GM12878 (cell line): ENCODE data around the gene LRRC45. TPM values are rescaled to one million over a fixed set of nuclear protein-coding genes. Genes with fewer than 3 reads are reported as not detected.

Experiments used
- ATAC-seq: fragments of 200-7000 bp; cut with Tn5 transposase; 3 replicates; pipeline ENCODE4 v1.9.1; 2020; ENCODE audit warnings: mild to moderate bottlenecking, moderate library complexity
- BruUV-seq: library from RNA; stranded (reverse); fragments of 400-500 nt; replicated peaks from 2 replicates; lab custom pipeline; 2021; lab: Mats Ljungman, UMichigan
- CTCF ChIA-PET: fragments of 300-600 bp; sonication (Branson Sonifier 250); formaldehyde crosslinking; extraction: SDS; loops from one replicate; lab custom pipeline; 2021; ENCODE audit warnings: inconsistent platforms; lab: Yijun Ruan, JAX
- POLR2A ChIA-PET: fragments of 350-600 bp; formaldehyde crosslinking; extraction: SDS; loops from one replicate; lab custom pipeline; 2021; ENCODE audit warnings: inconsistent platforms; lab: Charles Lee
- RAD21 ChIA-PET: fragments of 300-600 bp; sonication (Branson Sonifier 250); formaldehyde crosslinking; loops from one replicate; lab custom pipeline; 2023; ENCODE audit warnings: antibody characterized with exemption; ENCODE audit not compliant: unreplicated experiment; lab: Charles Lee
- SMC1A ChIA-PET: fragments of 300-600 bp; sonication (Branson Sonifier 250); formaldehyde crosslinking; loops from one replicate; lab custom pipeline; 2023; ENCODE audit not compliant: unreplicated experiment, uncharacterized antibody; lab: Charles Lee
- DNase-seq: peaks from one replicate; pipeline ENCODE4 v3.0.0-alpha.2; 2011; ENCODE audit warnings: low read depth, low spot score
- FAIRE-seq: peaks from 3 replicates; lab custom pipeline; 2011; peaks lifted over from hg19 to GRCh38; lab: Jason Lieb, UNC
- H2AFZ ChIP-seq: 2 replicates; pipeline ENCODE4 v1.6.0; 2011; ENCODE audit warnings: low read depth, low read length, control low read depth; ENCODE audit not compliant: control insufficient read depth
- H3K27ac ChIP-seq: 2 replicates; pipeline ENCODE4 v1.5.1; 2011; ENCODE audit warnings: control low read depth; ENCODE audit not compliant: control insufficient read depth, insufficient read depth
- H3K27me3 ChIP-seq, 2 experiments: replicated peaks in 1 of 2; 2 replicates each; pipeline versions ENCODE4 v1.6.0 to v1.6.1; 2011; ENCODE audit warnings: low read length in 1 of 2; ENCODE audit not compliant: control insufficient read depth in 2 of 2, insufficient read depth in 2 of 2
- H3K36me3 ChIP-seq, 2 experiments: 2 replicates each; pipeline ENCODE4 v1.5.1; 2011; ENCODE audit warnings: low read length in 1 of 2; ENCODE audit not compliant: control insufficient read depth in 2 of 2, insufficient read depth in 2 of 2
- H3K4me1 ChIP-seq: 2 replicates; pipeline ENCODE4 v1.6.1; 2011; ENCODE audit warnings: mild to moderate bottlenecking, low read length, moderate library complexity, mixed read lengths; ENCODE audit not compliant: control insufficient read depth, insufficient read depth
- H3K4me2 ChIP-seq: 2 replicates; pipeline ENCODE4 v1.6.0; 2011; ENCODE audit warnings: control low read depth; ENCODE audit not compliant: control insufficient read depth, insufficient read depth
- H3K4me3 ChIP-seq: fragments of 200-600 bp; sonication (generic); 2 replicates; pipeline ENCODE4 v1.5.1; 2016
- H3K79me2 ChIP-seq: 2 replicates; pipeline ENCODE4 v1.6.0; 2011; ENCODE audit warnings: low read length; ENCODE audit not compliant: control insufficient read depth, insufficient read depth
- H3K9ac ChIP-seq: 2 replicates; pipeline ENCODE4 v1.8.0; 2011; ENCODE audit warnings: low read length, control low read depth, mixed read lengths; ENCODE audit not compliant: control insufficient read depth, insufficient read depth
- H3K9me3 ChIP-seq: replicated peaks from 3 replicates; pipeline ENCODE4 v1.5.1; 2011; ENCODE audit warnings: mild to moderate bottlenecking, low read length; ENCODE audit not compliant: control insufficient read depth, insufficient read depth
- H4K20me1 ChIP-seq: 2 replicates; pipeline ENCODE4 v1.6.0; 2011; ENCODE audit not compliant: control insufficient read depth, insufficient read depth
- ATF2 ChIP-seq: IDR thresholded peaks from 2 replicates; pipeline ENCODE4 v1.6.1; 2012; ENCODE audit warnings: low read length, inconsistent platforms
- JUND ChIP-seq: IDR thresholded peaks from 2 replicates; pipeline ENCODE4 v1.6.1; 2012; ENCODE audit warnings: low read depth, mild to moderate bottlenecking, low read length, improper control_type of control experiment, moderate library complexity
- RELB ChIP-seq: fragments of 450-650 bp; IDR thresholded peaks from 2 replicates; pipeline ENCODE4 v1.6.1; 2017; ENCODE audit warnings: low read depth, mild to moderate bottlenecking, moderate library complexity
- USF2 ChIP-seq: IDR thresholded peaks from 2 replicates; pipeline ENCODE4 v1.6.1; 2011; ENCODE audit warnings: low read depth, low read length, improper control_type of control experiment, borderline replicate concordance
- WGBS: methylation state at CpG from one replicate; pipeline ENCODE4 v1.1.6; 2016; ENCODE audit warnings: low lambda C conversion rate; ENCODE audit not compliant: insufficient replicate concordance, insufficient coverage; ENCODE audit errors: missing lambda C conversion rate; 5-methylcytosine and 5-hydroxymethylcytosine counted together
- in situ Hi-C: fragments of 300-500 bp; cut with MboI; formaldehyde crosslinking; loops from 9 replicates; pipeline ENCODE4 v1.14.3; 2018; ENCODE audit warnings: mixed read lengths
- intact Hi-C: fragments of 100-400 bp; cut with micrococcal nuclease; formaldehyde crosslinking; loops from one replicate; pipeline ENCODE4 v1.14.2; 2022; ENCODE audit not compliant: unreplicated experiment
- polyA plus RNA-seq, 11 experiments: library from polyadenylated mRNA; depleted of rRNA in 4 of 11; unstranded in 6 of 11; stranded (reverse) in 5 of 11; fragments of >200 nt; fragmentation: Nextera tagmentation in 4 of 11; fragmentation: Illumina TruSeq in 1 of 11; extraction: Ambion mirVana in 4 of 11; extraction: Trizol in 1 of 11; gene quantifications; 1 replicate in 1 of 11; 2 replicates in 10 of 11; pipeline versions ENCODE4 v1.2.1 to v1.2.3, GENCODE V29; 2011 to 2016; ENCODE audit warnings: inconsistent platforms in 2 of 11, missing spikeins in 2 of 11, low read depth in 1 of 11
- total RNA-seq, 4 experiments: library from RNA; depleted of rRNA in 3 of 4; stranded (reverse); fragments of >200 nt in 3 of 4; fragmentation: Illumina TruSeq in 1 of 4; extraction: Trizol in 1 of 4; gene quantifications; 2 replicates each; pipeline versions ENCODE4 v1.2.1 to v1.2.3, GENCODE V29; 2013 to 2021
- TF ChIP-seq, protein P1 (sequence below): fragments of 450-650 bp; IDR thresholded peaks from 2 replicates; pipeline ENCODE4 v1.6.1; 2017; ENCODE audit warnings: mild to moderate bottlenecking

Gene LRRC45
- total and polyA plus RNA-seq, 10 of the 15 experiments (the other 5 are each of a cell fraction or from before 2014, with no cell fraction given) = 0.03 to 27.7 (median 10.4) TPM

GRCh38 chr17:82052638-82053059 lies 29.5 kb downstream of the LRRC45 start:
- peaks cover 4% of the 10 kb centered on the region for H3K4me1 ChIP-seq
- H3K79me2 ChIP-seq = peaks cover 14% of the 10 kb centered on the region
- TF ChIP-seq RELB (no peak), JUND (no peak), USF2 (no peak), ATF2 (no peak)
- TF ChIP-seq, protein P1, sequence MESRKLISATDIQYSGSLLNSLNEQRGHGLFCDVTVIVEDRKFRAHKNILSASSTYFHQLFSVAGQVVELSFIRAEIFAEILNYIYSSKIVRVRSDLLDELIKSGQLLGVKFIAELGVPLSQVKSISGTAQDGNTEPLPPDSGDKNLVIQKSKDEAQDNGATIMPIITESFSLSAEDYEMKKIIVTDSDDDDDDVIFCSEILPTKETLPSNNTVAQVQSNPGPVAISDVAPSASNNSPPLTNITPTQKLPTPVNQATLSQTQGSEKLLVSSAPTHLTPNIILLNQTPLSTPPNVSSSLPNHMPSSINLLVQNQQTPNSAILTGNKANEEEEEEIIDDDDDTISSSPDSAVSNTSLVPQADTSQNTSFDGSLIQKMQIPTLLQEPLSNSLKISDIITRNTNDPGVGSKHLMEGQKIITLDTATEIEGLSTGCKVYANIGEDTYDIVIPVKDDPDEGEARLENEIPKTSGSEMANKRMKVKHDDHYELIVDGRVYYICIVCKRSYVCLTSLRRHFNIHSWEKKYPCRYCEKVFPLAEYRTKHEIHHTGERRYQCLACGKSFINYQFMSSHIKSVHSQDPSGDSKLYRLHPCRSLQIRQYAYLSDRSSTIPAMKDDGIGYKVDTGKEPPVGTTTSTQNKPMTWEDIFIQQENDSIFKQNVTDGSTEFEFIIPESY = no peak
- ChIA-PET RAD21 (interaction anchor here (1.0 kb wide), 1 partner anchor 53 kb away, joined by 3 read pairs; no protein-coding TSS in a partner anchor), POLR2A (no interaction called here), CTCF (no interaction called here), SMC1A (interaction anchor here (0.7 kb wide), 1 partner anchor 20 kb away, joined by 3 read pairs; no protein-coding TSS in a partner anchor)
- H3K27me3 ChIP-seq = no peaks in the 10 kb centered on the region
- H2AFZ ChIP-seq = no peak overlapping the region
- peak overlapping the region; percentile 80 for H3K9ac ChIP-seq
- no peak for DNase-seq
- BruUV-seq = no TSS peak
- H3K4me2 ChIP-seq = peak overlapping the region; percentile 64
- ATAC-seq = no peak
- H3K9me3 ChIP-seq = no peaks in the 10 kb centered on the region
- H3K27ac ChIP-seq = peak overlapping the region; percentile 52; the same call in 1 of the 2 replicates
- intact Hi-C loops (loop anchor here (5.0 kb wide), 1 partner anchor 45 kb away; the partner anchor contains the start of gene FASN), in situ Hi-C loops (no loop called here)
- peak overlapping the region; percentile 83 for H3K4me3 ChIP-seq
- H3K36me3 ChIP-seq = peaks cover 0 to 17% of the 10 kb centered on the region in 2 experiments
- no peaks in the 10 kb centered on the region for H4K20me1 ChIP-seq
- 10% methylated on average over 19 of the region's 19 CpGs for WGBS
- FAIRE-seq = no peak
